ENCODE results near the gene IFITM5.
"Not testable (repeated sequence)": the region's sequence is repeated elsewhere in the genome, so short reads cannot be mapped to it uniquely, and the experiment has no call there.

The IFITM5 gene

DNA sequence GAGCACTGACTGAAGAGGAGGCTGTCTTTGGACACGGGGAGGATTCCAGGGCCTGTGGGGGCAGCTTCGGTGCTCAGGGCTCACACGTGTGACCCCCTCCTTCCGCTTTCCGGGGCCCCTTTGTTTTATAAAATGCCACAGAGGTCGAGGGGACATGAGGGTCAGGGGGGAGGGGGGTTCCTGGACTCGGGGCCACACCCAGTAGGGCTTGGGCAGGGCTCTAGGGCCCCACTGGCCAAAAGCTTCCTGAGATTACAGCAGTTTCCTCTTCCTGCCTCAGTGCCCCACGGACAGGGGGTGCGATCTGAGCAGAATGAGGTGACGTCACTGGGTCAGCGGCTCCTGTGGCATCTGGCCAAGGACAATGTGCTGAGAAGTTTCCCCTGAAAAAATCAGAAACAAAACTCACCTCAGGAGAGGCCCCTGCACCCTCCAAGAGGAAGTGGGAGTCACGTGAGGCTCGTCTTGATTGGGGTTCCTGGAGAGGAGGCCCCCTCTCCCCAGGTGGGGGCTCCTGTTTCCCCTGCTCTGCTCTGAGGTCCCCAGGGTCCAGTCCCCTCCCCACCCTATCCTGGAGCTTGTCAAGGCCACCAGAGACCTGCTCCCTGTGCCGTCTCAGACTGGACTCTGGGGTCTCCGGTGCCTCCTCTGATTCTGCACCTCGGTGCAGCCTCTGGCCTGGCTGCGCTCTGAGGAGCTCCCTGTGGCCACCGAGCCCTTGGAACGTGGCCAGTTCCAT lies 27.7 kb upstream of the IFITM5 start:
- ChIA-PET CTCF (interaction anchor here (0.8 to 1.1 kb wide), 2 partner anchors 17 to 46 kb away, joined by 3 to 5 read pairs; no protein-coding TSS in a partner anchor), POLR2A (no interaction called here)
- no peak overlapping the region for H3K27ac ChIP-seq (ENCODE audit: extremely low read depth, low read depth, low read length)
- no peaks in the 10 kb centered on the region for H3K4me1 ChIP-seq (ENCODE audit: control insufficient read depth, insufficient read depth, low read length)
- TF ChIP-seq, protein P1, sequence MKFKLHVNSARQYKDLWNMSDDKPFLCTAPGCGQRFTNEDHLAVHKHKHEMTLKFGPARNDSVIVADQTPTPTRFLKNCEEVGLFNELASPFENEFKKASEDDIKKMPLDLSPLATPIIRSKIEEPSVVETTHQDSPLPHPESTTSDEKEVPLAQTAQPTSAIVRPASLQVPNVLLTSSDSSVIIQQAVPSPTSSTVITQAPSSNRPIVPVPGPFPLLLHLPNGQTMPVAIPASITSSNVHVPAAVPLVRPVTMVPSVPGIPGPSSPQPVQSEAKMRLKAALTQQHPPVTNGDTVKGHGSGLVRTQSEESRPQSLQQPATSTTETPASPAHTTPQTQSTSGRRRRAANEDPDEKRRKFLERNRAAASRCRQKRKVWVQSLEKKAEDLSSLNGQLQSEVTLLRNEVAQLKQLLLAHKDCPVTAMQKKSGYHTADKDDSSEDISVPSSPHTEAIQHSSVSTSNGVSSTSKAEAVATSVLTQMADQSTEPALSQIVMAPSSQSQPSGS (tag by site-specific recombination; IDR thresholded peaks at IDR 0.05; ENCODE audit: low read depth), result peak; percentile 27; the same call in 1 of the 2 replicates
- TF ChIP-seq KLF9 (tag by site-specific recombination; IDR thresholded peaks at IDR 0.05; ENCODE audit: low read depth) (no peak), ZNF184 (tag by site-specific recombination; IDR thresholded peaks at IDR 0.05) (no peak), PRDM1 (tag by site-specific recombination; IDR thresholded peaks at IDR 0.05) (no peak), ZNF843 (tag by site-specific recombination; IDR thresholded peaks at IDR 0.05) (no peak)
- TF ChIP-seq, protein P2, sequence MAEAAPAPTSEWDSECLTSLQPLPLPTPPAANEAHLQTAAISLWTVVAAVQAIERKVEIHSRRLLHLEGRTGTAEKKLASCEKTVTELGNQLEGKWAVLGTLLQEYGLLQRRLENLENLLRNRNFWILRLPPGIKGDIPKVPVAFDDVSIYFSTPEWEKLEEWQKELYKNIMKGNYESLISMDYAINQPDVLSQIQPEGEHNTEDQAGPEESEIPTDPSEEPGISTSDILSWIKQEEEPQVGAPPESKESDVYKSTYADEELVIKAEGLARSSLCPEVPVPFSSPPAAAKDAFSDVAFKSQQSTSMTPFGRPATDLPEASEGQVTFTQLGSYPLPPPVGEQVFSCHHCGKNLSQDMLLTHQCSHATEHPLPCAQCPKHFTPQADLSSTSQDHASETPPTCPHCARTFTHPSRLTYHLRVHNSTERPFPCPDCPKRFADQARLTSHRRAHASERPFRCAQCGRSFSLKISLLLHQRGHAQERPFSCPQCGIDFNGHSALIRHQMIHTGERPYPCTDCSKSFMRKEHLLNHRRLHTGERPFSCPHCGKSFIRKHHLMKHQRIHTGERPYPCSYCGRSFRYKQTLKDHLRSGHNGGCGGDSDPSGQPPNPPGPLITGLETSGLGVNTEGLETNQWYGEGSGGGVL (tag by site-specific recombination; IDR thresholded peaks at IDR 0.05), result no peak
- H3K4me3 ChIP-seq (ENCODE audit: low read depth, low read length), result no peak overlapping the region
- H3K9me3 ChIP-seq (ENCODE audit: control insufficient read depth, insufficient read depth, low read depth, low read length), result no peaks in the 10 kb centered on the region
- no peaks in the 10 kb centered on the region for H3K36me3 ChIP-seq (ENCODE audit: control insufficient read depth in 2 of 2, insufficient read depth in 1 of 2, low read length in 2 of 2)

DNA sequence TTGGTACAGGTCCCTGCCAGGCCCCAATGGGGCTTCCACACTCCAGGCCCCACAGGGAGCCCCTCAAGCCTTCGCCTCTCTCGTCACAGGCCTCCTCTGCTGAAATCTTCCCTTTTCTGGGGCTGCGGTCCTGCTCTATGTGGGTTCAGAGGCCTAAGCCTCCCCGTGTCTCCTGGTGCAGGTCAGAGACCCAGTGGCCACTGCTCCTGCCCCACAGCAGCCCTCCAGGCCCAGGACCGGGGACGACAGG lies 27.2 kb upstream of the IFITM5 start:
- Histone ChIP-seq H3K4me3 (ENCODE audit: low read depth, low read length) (no peak overlapping the region), H3K9me3 (ENCODE audit: control insufficient read depth, insufficient read depth, low read depth, low read length) (no peaks in the 10 kb centered on the region), H3K27ac (ENCODE audit: extremely low read depth, low read depth, low read length) (no peak overlapping the region), H3K4me1 (ENCODE audit: control insufficient read depth, insufficient read depth, low read length) (no peaks in the 10 kb centered on the region), H3K36me3 (ENCODE audit: control insufficient read depth in 2 of 2, insufficient read depth in 1 of 2, low read length in 2 of 2) (no peaks in the 10 kb centered on the region)
- ChIA-PET POLR2A (no interaction called here), CTCF (no interaction called here)
- TF ChIP-seq ZNF223 (tag by site-specific recombination; IDR thresholded peaks at IDR 0.05) (no peak), ZNF843 (tag by site-specific recombination; IDR thresholded peaks at IDR 0.05) (no peak), ZIC2 (tag by site-specific recombination; IDR thresholded peaks at IDR 0.05) (peak; percentile 2; the same call in 1 of the 2 replicates), SCRT1 (tag by site-specific recombination; IDR thresholded peaks at IDR 0.05; ENCODE audit: borderline replicate concordance) (no peak), ZNF629 (tag by site-specific recombination; IDR thresholded peaks at IDR 0.05) (no peak)

DNA sequence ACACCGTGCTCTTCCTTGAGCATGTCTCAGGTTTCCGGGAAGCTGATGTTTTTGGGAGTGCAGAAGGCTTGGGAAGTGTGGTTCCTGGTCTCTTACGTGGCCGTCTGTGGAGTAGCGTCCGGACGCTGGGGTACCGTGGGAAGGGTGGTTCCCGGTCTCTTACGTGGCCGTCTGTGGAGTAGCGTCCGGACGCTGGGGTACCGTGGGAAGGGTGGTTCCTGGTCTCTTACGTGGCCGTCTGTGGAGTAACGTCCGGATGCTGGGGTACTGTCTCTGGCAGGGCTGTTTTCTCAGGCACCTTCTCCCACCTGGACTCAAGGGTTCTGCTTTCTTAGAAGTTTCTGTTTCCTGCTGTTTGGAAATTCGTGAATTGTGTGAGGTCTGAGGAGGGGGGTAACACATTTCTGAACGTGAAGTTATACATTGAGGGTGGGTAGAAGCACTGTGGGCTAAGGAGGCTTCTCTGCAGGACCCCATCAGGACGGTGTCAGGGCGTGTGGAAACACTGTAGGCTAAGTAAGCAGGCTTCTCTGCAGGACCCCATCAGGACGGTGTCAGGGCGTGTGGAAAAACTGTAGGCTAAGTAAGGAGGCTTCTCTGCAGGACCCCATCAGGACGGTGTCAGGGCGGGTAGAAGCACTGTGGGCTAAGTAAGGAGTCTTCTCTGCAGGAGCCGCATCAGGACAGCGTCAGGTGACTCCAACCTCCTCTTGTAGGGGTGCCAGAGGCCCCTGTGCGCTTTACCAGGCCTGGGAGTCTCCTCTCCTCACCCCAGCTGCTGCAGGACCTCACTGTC lies 26.7 kb upstream of the IFITM5 start:
- ChIA-PET POLR2A (interaction anchor here (1.6 kb wide), 1 partner anchor 30 kb away, joined by 5 read pairs; no protein-coding TSS in a partner anchor), CTCF (no interaction called here)
- no peaks in the 10 kb centered on the region for H3K36me3 ChIP-seq (ENCODE audit: control insufficient read depth in 2 of 2, insufficient read depth in 1 of 2, low read length in 2 of 2)
- H3K4me1 ChIP-seq (ENCODE audit: control insufficient read depth, insufficient read depth, low read length), result no peaks in the 10 kb centered on the region
- TF ChIP-seq ZIC2 (tag by site-specific recombination; IDR thresholded peaks at IDR 0.05) (0 out of 2 replicates have a peak, but pooled peaks have one; percentile 56), YY1 (tag by site-specific recombination; IDR thresholded peaks at IDR 0.05) (no peak), ZNF785 (tag by site-specific recombination; IDR thresholded peaks at IDR 0.05) (no peak)
- no peaks in the 10 kb centered on the region for H3K9me3 ChIP-seq (ENCODE audit: control insufficient read depth, insufficient read depth, low read depth, low read length)
- no peak overlapping the region for H3K4me3 ChIP-seq (ENCODE audit: low read depth, low read length)
- no peak overlapping the region for H3K27ac ChIP-seq (ENCODE audit: extremely low read depth, low read depth, low read length)

DNA sequence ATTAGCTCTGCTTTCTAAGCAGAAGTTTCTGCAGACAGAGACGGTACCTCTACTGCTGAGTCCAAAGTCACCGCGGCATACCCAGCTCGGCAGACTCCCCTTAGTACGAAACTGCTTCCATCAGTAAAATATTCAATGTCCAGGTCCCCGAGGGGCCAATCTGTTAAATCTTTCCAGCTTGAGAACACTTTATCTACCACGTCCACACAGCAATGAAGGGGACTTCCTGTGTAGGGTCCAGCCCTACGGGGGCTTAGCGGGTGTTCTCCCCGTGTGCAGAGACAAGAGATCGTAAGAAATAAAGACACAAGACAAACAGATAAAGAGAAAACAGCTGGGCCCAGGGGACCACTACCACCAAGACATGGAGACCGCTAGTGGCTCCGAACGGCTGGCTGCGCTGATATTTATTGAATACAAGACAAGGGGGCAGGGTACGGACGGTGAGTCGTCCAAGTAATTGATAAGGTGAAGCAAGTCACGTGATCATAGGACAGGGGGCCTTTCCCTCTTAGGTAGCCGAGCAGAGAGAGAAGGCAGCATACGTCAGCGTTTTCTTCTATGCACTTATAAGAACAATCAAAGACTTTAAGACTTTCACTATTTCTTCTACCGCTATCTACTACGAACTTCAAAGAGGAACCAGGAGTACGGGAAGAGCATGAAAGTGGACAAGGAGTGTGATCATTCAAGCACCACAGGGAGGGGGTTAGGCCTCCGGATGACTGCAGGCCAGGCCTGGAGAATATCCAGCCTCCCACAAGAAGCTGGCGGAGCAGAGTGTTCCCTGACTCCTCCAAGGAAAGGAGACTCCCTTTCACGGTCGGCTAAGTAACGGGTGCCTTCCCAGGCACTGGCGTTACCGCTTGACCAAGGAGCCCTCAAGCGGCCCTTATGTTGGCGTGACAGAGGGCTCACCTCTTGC lies 25.5 kb upstream of the IFITM5 start:
- H3K4me3 ChIP-seq (ENCODE audit: low read depth, low read length); H3K4me1 ChIP-seq (ENCODE audit: control insufficient read depth, insufficient read depth, low read length); H3K36me3 ChIP-seq (ENCODE audit: control insufficient read depth in 2 of 2, insufficient read depth in 1 of 2, low read length in 2 of 2); H3K9me3 ChIP-seq (ENCODE audit: control insufficient read depth, insufficient read depth, low read depth, low read length); H3K27ac ChIP-seq (ENCODE audit: extremely low read depth, low read depth, low read length): not testable (repeated sequence)
- ChIA-PET CTCF (interaction anchor here (0.6 kb wide), 1 partner anchor 72 kb away, joined by 4 read pairs; no protein-coding TSS in a partner anchor), POLR2A (interaction anchor here (1.6 kb wide), 1 partner anchor 31 kb away, joined by 5 read pairs; no protein-coding TSS in a partner anchor)

All from HEK293 (cell line).